HepG2 (cell line): ENCODE data around the gene ISOC2. TPM values are rescaled to one million over a fixed set of nuclear protein-coding genes. Genes with fewer than 3 reads are reported as not detected.

Experiments
- DMTF1 ChIP-seq: sonication (generic); formaldehyde crosslinking; IDR thresholded peaks from 2 replicates; pipeline ENCODE4 v1.4.0; 2020; ENCODE audit warnings: mild to moderate bottlenecking, missing genetic modification reagents
- KAT7 ChIP-seq: IDR thresholded peaks from 2 replicates; pipeline ENCODE4 v1.6.1; 2018; ENCODE audit warnings: borderline replicate concordance, missing compliant biosample characterization
- MEIS2 ChIP-seq: sonication (generic); formaldehyde crosslinking; IDR thresholded peaks from 2 replicates; pipeline ENCODE4 v1.9.0; 2021; ENCODE audit warnings: mild to moderate bottlenecking, missing genetic modification reagents
- MTERF4 ChIP-seq: sonication (generic); formaldehyde crosslinking; IDR thresholded peaks from 2 replicates; pipeline ENCODE4 v1.8.0; 2023; ENCODE audit warnings: mild to moderate bottlenecking, missing genetic modification reagents
- NKX3-1 ChIP-seq: sonication (generic); formaldehyde crosslinking; IDR thresholded peaks from 2 replicates; pipeline ENCODE4 v1.5.0; 2020; ENCODE audit warnings: missing genetic modification reagents
- PAX8 ChIP-seq: sonication (generic); formaldehyde crosslinking; IDR thresholded peaks from 2 replicates; pipeline ENCODE4 v1.8.0; 2022; ENCODE audit warnings: mild to moderate bottlenecking, missing genetic modification reagents, borderline replicate concordance
- TEAD2 ChIP-seq: sonication (generic); formaldehyde crosslinking; IDR thresholded peaks from 2 replicates; pipeline ENCODE4 v1.9.0; 2021; ENCODE audit warnings: missing genetic modification reagents
- ZBTB44 ChIP-seq: sonication (generic); formaldehyde crosslinking; IDR thresholded peaks from 2 replicates; pipeline ENCODE4 v1.4.0; 2020; ENCODE audit warnings: missing genetic modification reagents
- ZFX ChIP-seq: sonication (generic); formaldehyde crosslinking; IDR thresholded peaks from 2 replicates; pipeline ENCODE4 v1.4.0; 2020; ENCODE audit warnings: mild to moderate bottlenecking, low read depth, missing genetic modification reagents, moderate library complexity
- ZNF362 ChIP-seq: sonication (generic); formaldehyde crosslinking; IDR thresholded peaks from 2 replicates; pipeline ENCODE4 v1.4.0; 2020; ENCODE audit warnings: missing genetic modification reagents, mild to moderate bottlenecking, borderline replicate concordance
- ZNF382 ChIP-seq: sonication (generic); formaldehyde crosslinking; IDR thresholded peaks from 2 replicates; pipeline ENCODE4 v1.5.0; 2020; ENCODE audit warnings: missing genetic modification reagents, mild to moderate bottlenecking, borderline replicate concordance
- polyA plus RNA-seq, 8 experiments: library from polyadenylated mRNA; depleted of rRNA in 3 of 8; stranded (reverse) in 7 of 8; unstranded in 1 of 8; fragments of >200 nt; fragmentation: Illumina TruSeq in 4 of 8; extraction: Trizol in 4 of 8; gene quantifications; 2 replicates each; pipeline versions ENCODE4 v1.2.1 to v1.2.3, GENCODE V29; 2011 to 2016; ENCODE audit warnings: low read depth in 4 of 8, missing spikeins in 1 of 8, mixed read lengths in 1 of 8; ENCODE audit not compliant: insufficient read depth in 1 of 8
- total RNA-seq, 5 experiments: library from RNA; depleted of rRNA; stranded (reverse); fragments of >200 nt; fragmentation: Illumina TruSeq; extraction: Trizol; gene quantifications; 2 replicates each; pipeline ENCODE4 v1.2.3, GENCODE V29; 2016; ENCODE audit warnings: low read depth in 1 of 5
- TF ChIP-seq, protein P1 (sequence below): IDR thresholded peaks from 2 replicates; pipeline ENCODE4 v1.6.1; 2016; ENCODE audit warnings: missing genetic modification reagents, missing compliant biosample characterization
- TF ChIP-seq, protein P2 (sequence below): sonication (generic); formaldehyde crosslinking; IDR thresholded peaks from 2 replicates; pipeline ENCODE4 v1.5.0; 2020; ENCODE audit warnings: mild to moderate bottlenecking, missing genetic modification reagents
- TF ChIP-seq, protein P3 (sequence below): IDR thresholded peaks from 2 replicates; pipeline ENCODE4 v1.6.1; 2016; ENCODE audit warnings: low read depth, borderline replicate concordance

The ISOC2 gene
- total and polyA plus RNA-seq, 2 of the 13 experiments (the other 11 are each of a cell fraction or from before 2014, with no cell fraction given) = 76.8 to 105 TPM

DNA sequence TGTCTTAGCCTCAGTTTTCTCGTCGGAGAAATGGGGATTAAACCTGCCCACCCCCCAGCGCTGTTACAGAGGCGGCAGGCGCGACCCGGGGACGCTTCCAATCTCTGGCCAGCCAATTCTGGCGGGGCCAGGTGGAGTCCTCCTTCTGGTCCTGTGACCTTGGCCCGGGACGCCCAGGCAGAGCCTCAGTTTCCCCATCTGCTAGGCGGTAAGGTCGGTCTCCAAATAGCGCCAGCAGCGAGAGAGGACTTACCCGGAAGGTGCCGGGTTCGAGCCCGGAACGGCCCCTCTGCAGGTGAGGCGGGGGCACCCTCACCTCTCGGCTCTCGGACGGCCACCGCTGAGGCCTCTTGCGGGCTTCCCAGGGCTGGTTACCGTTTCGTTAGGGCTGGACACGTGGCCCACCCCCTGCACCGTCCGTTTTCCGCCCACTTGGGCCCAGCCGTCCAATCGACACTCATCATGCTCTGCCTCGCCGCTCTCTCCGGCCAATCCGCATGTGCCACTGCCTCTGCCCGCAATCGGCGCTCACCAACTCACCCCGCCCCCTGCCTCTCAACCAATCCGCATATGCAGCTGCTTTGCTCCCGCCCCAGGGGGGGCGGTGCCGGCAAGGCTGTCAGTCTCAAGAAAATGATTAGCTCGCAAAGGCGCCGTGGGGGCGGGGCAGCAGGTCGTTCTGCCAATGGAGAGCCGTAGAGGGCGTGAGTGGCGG is at the start of gene ISOC2 (continued):
- TF ChIP-seq TEAD2 (CRISPR knock-in tag) = no peak
- TF ChIP-seq, protein P1, sequence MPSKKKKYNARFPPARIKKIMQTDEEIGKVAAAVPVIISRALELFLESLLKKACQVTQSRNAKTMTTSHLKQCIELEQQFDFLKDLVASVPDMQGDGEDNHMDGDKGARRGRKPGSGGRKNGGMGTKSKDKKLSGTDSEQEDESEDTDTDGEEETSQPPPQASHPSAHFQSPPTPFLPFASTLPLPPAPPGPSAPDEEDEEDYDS = peak; percentile 81
- peak; percentile 74; the same call in 1 of the 2 replicates for TF ChIP-seq KAT7
- TF ChIP-seq, protein P2, sequence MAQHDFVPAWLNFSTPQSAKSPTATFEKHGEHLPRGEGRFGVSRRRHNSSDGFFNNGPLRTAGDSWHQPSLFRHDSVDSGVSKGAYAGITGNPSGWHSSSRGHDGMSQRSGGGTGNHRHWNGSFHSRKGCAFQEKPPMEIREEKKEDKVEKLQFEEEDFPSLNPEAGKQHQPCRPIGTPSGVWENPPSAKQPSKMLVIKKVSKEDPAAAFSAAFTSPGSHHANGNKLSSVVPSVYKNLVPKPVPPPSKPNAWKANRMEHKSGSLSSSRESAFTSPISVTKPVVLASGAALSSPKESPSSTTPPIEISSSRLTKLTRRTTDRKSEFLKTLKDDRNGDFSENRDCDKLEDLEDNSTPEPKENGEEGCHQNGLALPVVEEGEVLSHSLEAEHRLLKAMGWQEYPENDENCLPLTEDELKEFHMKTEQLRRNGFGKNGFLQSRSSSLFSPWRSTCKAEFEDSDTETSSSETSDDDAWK = no peak
- TF ChIP-seq MTERF4 (CRISPR knock-in tag) = no peak
- no peak for TF ChIP-seq NKX3-1 (CRISPR knock-in tag)
- TF ChIP-seq, protein P3, sequence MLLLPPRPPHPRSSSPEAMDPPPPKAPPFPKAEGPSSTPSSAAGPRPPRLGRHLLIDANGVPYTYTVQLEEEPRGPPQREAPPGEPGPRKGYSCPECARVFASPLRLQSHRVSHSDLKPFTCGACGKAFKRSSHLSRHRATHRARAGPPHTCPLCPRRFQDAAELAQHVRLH (CRISPR knock-in tag) = peak; percentile 78; the same call in 1 of the 2 replicates
- no peak; the same call in 1 of the 2 replicates for TF ChIP-seq ZNF362
- no peak for TF ChIP-seq PAX8
- no peak for TF ChIP-seq ZBTB44
- no peak for TF ChIP-seq ZNF382 (CRISPR knock-in tag)
- TF ChIP-seq ZFX = peak; percentile 84; the same call in 1 of the 2 replicates
- peak; percentile 10; the same call in 1 of the 2 replicates for TF ChIP-seq MEIS2
- no peak for TF ChIP-seq DMTF1 (CRISPR knock-in tag)
